GM15510 (cell line): ENCODE results near the gene SLC22A15.

ENCODE experiments used
- POLR2A ChIP-seq: IDR thresholded peaks from 3 replicates; pipeline ENCODE4 v1.6.1; 2011; ENCODE audit warnings: borderline replicate concordance; ENCODE audit not compliant: insufficient read length; ENCODE audit errors: extremely low read depth

Gene SLC22A15

DNA sequence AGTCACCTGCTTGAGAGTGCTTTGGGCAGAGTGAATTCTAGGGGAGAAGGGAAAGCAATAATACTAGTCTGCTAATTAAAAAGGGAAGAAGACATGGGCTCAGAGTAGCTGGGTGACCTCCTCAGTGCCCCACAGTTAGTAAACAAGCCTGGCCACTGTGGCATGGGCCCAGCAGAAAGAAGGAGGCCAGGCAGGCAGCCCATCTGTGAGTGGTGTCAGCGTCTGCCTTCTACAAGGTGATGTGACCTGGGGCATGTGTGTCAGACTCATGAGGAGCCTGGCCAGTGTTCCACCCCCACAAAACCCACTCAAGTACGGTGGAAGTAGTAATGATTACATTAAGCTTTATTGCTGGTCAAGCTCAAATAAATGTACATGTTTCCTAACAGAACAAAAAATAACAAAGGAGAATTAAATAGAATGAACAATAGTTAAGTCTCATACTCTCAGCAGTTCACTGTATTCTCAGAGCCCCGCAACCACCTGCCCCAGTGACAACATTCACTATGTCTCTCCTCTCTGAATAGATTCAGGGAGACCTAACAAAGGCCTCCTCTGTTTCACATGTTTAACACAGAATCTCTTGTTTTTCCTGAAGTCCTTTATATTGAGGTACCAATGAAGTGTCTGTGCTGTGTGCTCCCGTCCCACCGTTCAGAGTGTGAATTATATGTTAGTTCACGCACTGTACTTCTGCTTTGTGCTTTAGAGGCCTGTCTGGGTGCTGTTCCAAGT is 32.5 kb downstream of the SLC22A15 start:
- TF ChIP-seq POLR2A = no peak

DNA sequence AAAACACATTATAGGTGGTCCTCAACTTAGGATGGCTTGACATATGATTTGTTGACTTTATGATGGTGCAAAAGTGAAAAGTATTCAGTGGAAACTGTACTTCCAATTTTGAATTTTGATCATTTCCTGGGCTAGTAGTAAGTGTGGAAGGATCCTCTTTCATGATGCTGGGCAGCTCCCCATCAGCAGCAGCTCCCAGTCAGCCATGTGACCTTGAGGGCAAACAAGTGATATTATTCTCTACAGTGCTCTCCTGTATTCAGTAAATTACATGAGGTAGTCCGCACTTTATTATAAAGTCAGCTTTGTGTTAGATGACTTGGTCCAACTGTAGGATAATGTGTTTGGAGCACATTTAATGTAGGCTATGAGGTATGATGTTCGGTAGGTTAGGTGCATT is 36.4 kb downstream of the SLC22A15 start:
- no peak for TF ChIP-seq POLR2A

- TF ChIP-seq POLR2A = no peak
Observed at GRCh38 chr1:116015679-116016078, 39.4 kb downstream of the SLC22A15 start.

GRCh38 chr1:116018007-116018406 is 41.7 kb downstream of the SLC22A15 start:
- TF ChIP-seq POLR2A = no peak

DNA sequence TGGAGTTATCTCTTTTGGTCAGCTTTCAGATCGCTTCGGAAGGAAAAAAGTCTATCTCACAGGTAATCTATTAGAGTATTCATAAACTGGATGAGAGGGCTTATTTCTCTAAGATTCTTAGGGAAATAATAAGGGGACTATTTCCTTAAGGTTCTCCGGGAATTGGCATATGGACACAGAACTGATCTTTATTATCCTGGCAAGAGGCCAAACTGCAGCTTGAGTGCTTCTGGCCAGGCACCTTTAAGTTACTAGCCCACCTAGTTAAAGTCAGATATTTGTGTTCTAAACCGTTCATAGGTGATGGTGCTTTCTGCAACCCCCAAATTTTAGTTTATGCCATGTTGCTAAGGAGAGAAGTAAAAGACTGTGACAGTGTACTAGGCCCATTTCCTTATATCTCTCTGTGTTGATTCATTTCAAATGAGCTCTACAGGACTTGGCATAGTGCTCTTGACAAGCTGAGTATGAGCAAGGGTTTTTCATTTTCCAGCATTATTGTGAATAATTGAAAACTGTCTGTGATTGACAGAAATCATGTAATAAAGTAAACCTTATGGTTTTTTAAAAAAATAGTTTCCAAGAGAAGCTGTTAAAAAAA is 43.4 kb downstream of the SLC22A15 start:
- no peak for TF ChIP-seq POLR2A

GRCh38 chr1:116020668-116021272 is 44.5 kb downstream of the SLC22A15 start:
- TF ChIP-seq POLR2A = no peak

DNA sequence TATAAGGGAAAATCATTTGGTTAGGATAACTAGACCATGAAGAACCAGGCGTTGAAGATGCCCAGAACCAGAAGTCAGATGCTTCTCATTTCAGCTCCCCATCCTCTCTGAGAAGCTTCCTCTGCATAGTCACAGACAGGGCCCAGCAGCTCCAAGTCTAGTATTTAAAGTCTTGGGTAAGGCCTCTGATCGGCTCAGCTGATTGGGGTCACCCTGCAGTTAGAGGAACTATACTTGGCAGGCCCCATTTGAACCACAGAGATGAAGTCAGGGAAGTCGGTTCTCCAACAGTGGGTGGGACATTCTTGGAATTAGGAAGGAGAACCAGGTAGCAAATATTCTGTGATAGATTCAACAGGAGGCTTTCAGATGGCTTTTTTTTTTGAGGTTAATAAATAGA is 48.3 kb downstream of the SLC22A15 start:
- TF ChIP-seq POLR2A = no peak

- TF ChIP-seq POLR2A = no peak
Observed at GRCh38 chr1:116026631-116027030, 50.3 kb downstream of the SLC22A15 start.

DNA sequence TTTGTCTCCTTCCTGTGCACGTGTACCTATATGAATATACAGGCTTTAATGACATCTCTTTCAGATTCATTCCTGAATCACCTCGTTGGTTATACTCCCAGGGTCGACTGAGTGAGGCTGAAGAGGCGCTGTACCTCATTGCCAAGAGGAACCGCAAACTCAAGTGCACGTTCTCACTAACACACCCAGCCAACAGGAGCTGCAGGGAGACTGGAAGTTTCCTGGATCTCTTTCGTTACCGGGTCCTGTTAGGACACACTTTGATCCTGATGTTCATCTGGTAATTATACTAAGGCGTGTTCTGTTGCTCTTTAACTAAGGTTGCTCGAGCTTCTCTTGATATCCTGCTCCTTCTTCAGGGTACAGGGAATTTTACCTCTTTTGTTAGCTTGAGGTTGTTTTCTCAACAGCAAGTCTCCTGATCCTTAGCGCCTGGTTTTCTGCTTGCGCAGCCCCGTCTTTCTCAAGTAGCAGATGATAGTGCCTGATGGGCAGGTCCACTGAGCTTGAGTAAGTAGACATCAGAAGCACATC is 55.1 kb downstream of the SLC22A15 start:
- TF ChIP-seq POLR2A = no peak

- TF ChIP-seq POLR2A = no peak
Observed at GRCh38 chr1:116033322-116033721, 57.0 kb downstream of the SLC22A15 start.

- no peak for TF ChIP-seq POLR2A
Observed at GRCh38 chr1:116036255-116036654, 59.9 kb downstream of the SLC22A15 start.

DNA sequence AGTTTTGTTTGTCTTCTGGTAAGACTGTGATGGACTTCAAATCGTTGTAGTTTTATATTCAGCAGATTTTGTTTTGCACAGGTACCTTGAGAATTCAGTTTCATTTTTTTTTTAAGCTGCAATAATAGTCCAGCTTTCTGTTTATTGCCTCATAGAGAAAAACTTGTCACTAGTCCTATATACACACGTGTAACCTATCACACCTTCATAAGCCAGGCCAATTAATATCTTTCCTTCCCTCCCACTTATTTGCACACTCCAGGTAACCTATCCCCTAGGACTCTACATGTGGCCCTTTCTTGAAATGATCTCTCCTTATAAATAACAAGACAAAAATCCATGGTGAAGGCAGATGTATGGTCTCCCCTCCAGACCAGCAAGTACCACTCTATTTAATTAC is 62.4 kb downstream of the SLC22A15 start:
- no peak for TF ChIP-seq POLR2A

- no peak for TF ChIP-seq POLR2A
Observed at GRCh38 chr1:116044071-116044470, 67.8 kb downstream of the SLC22A15 start.

DNA sequence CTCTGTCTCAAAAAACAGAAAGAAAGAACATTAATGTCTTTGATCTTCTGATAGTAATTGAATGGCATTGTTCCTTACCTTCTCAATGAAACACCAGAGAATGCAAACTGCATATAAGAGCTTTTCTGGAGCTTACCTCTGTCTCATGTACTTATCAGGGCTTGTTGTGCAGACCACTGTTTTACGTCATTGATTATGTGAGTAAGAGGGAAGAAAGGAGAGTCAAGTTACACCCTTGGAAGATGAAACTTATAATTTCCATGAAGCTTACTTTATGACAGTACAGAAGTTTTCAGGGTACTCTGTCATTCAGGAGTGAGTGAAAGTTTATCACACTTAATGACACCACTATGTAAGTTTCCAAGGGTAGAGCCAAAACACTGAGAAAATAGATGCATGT is 85.9 kb downstream of the SLC22A15 start:
- TF ChIP-seq POLR2A = no peak

DNA sequence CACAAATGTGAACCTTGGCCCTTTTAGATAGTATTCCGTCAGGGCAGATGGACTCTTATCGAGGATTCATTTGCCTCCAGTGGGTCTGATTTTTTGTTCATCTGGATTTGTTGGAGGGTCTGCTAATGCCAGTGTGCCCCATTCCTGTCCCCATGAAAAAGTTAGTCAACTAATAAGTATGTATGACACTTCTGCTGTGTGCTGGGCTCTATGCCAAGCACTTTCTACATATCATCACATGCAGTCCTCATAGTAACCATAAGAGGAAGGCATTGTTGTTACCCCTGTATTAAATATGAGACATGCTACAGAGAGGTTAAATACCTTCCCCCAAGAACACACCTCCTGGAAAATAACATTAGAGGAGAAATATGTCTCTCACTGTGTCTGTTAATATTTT is 88.3 kb downstream of the SLC22A15 start:
- TF ChIP-seq POLR2A = no peak
